Measurements from ENCODE around the gene WNT11. TPM values are rescaled to one million over a fixed set of nuclear protein-coding genes. Genes with fewer than 3 reads are reported as not detected.
"Not testable (repeated sequence)": the region's sequence is repeated elsewhere in the genome, so short reads cannot be mapped to it uniquely, and the experiment has no call there.

Gene WNT11
- total RNA-seq, 2 experiments from 2014 or later: not detected

DNA sequence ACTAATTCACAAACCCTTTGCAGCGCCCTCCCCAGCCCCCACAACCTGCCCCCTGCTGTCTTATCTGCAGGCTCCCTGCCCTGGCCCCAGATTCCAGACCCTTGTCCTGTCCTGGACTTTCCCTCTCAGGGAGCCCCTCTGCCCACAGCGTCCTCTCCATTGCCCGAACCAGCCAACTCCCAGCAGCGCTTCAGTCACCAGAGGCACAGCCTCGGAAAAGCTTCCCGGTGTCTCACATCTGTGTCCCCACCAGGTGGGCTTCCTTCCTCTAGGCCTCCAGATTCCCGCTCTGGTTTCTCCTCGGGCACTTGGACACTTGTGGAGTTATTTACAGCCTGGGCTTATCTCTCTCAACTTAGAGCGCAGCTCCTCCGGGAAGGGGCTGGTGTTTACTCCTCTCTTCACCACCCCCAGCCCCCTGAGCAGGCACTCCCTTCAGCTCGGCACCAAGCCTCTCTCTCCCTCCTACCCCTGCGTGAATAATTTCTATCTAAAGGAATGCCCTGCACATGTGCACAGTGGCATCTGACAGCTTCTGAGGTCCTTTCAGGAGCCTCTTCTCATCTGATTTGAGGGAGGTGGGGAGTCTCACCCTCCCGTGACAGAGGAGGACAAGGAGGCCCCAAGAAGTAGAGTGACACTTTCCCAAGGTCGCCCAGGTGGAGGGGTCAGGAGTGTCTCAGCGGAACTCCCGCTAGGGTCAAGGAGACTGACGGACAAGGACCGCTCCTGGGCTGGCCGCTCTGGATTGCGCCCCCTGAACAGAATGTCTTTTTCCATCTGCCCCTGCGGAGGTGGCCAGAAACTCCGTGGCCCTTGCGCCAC, 838 bp downstream of the WNT11 start:
- no peak for DNase-seq
- peaks cover 54% of the 10 kb centered on the region for H3K27me3 Mint-ChIP-seq
- no peak overlapping the region for H3K27ac Mint-ChIP-seq
- peaks cover 15% of the 10 kb centered on the region for H3K4me1 Mint-ChIP-seq
- H3K4me3 Mint-ChIP-seq: peak overlapping the region; percentile 47
- no peaks in the 10 kb centered on the region for H3K36me3 Mint-ChIP-seq
- H3K9me3 Mint-ChIP-seq: no peaks in the 10 kb centered on the region

GRCh38 chr11:76203937-76204336, 2.4 kb downstream of the WNT11 start:
- Mint-ChIP-seq H3K36me3 (no peaks in the 10 kb centered on the region), H3K9me3 (no peaks in the 10 kb centered on the region), H3K4me1 (peaks cover 15% of the 10 kb centered on the region), H3K27ac (no peak overlapping the region), H3K4me3 (no peak overlapping the region), H3K27me3 (peaks cover 48% of the 10 kb centered on the region)
- DNase-seq: no peak

GRCh38 chr11:76203131-76203925, 3.0 kb downstream of the WNT11 start:
- no peaks in the 10 kb centered on the region for H3K36me3 Mint-ChIP-seq
- peaks cover 42% of the 10 kb centered on the region for H3K27me3 Mint-ChIP-seq
- no peak overlapping the region for H3K27ac Mint-ChIP-seq
- peaks cover 15% of the 10 kb centered on the region for H3K4me1 Mint-ChIP-seq
- no peak for DNase-seq
- no peak overlapping the region for H3K4me3 Mint-ChIP-seq
- H3K9me3 Mint-ChIP-seq: no peaks in the 10 kb centered on the region

- H3K4me1 Mint-ChIP-seq: peaks cover 9% of the 10 kb centered on the region
- H3K9me3 Mint-ChIP-seq: no peaks in the 10 kb centered on the region
- no peak overlapping the region for H3K27ac Mint-ChIP-seq
- peaks cover 30% of the 10 kb centered on the region for H3K27me3 Mint-ChIP-seq
- no peak overlapping the region for H3K4me3 Mint-ChIP-seq
- no peaks in the 10 kb centered on the region for H3K36me3 Mint-ChIP-seq
- DNase-seq: no peak
These were observed 4.5 kb downstream of the WNT11 start for GRCh38 chr11:76201672-76202412.

DNA sequence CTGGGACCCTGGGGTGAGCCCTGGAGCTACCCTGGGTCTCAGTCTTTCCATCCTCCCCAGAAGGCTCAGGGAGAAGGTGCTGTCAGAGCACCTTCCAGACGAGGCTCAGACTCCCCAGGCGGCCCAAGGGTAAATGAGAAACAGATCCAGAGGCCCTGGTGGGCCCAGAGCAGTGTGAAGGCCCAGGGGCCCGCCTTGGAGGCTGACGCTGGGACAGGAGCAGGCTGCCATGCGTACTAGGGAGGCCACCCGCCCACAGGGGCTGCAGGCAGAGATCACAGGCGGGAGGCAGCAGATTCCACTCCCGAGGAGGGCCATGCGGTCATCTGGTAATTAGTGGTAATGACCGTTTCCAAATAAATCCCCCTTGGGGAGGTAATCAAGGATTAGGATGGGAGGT, 5.2 kb downstream of the WNT11 start:
- DNase-seq: no peak
- Mint-ChIP-seq H3K36me3 (no peaks in the 10 kb centered on the region), H3K4me3 (no peak overlapping the region), H3K4me1 (peaks cover 6% of the 10 kb centered on the region), H3K27ac (no peak overlapping the region), H3K27me3 (peaks cover 24% of the 10 kb centered on the region), H3K9me3 (no peaks in the 10 kb centered on the region)

- DNase-seq: no peak
- Mint-ChIP-seq H3K4me3 (no peak overlapping the region), H3K36me3 (no peaks in the 10 kb centered on the region), H3K4me1 (no peaks in the 10 kb centered on the region), H3K27me3 (peaks cover 17% of the 10 kb centered on the region), H3K27ac (no peak overlapping the region), H3K9me3 (no peaks in the 10 kb centered on the region)
These were observed 6.0 kb downstream of the WNT11 start for GRCh38 chr11:76200006-76200940.

GRCh38 chr11:76198691-76199090, 7.6 kb downstream of the WNT11 start:
- not testable (repeated sequence) for H3K27me3 Mint-ChIP-seq, H3K27ac Mint-ChIP-seq, H3K9me3 Mint-ChIP-seq, H3K4me3 Mint-ChIP-seq, H3K4me1 Mint-ChIP-seq, H3K36me3 Mint-ChIP-seq, DNase-seq

DNA sequence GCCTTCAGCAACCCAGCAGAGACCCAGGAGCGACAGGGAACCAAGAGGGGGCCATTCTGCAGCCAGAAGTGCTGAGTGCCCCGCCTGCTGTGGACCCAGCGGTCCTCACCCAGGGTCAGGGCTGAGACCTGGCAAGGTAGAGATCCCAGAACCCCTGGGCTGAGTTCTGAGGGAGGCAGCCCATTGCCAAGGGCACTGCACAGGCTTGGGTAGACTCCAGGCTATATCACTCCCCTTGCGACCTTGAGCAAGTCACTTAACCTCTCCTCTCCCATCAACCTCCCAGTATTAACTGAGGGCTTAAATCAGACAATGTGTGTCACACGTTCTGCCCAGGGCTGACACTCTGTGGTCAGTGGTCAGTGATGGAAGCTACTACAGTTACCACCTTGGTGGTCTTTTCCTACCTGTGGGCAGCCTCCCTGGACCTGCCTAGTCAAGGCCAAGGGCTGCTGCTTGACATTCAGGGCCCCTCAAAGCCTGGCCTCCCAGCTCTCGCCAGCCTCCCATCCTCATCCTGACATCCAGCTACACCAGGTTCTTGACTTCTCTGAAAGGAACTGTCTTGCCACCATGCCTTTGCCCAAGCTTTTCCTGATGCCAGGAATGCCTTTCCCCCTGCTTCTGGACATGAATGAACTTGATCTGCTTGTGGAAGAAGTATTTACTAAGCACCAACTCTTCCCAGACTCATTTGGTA, 8.2 kb downstream of the WNT11 start:
- H3K9me3 Mint-ChIP-seq: no peaks in the 10 kb centered on the region
- H3K27me3 Mint-ChIP-seq: no peaks in the 10 kb centered on the region
- H3K27ac Mint-ChIP-seq: no peak overlapping the region
- no peaks in the 10 kb centered on the region for H3K4me1 Mint-ChIP-seq
- no peaks in the 10 kb centered on the region for H3K36me3 Mint-ChIP-seq
- no peak for DNase-seq
- H3K4me3 Mint-ChIP-seq: no peak overlapping the region

DNA sequence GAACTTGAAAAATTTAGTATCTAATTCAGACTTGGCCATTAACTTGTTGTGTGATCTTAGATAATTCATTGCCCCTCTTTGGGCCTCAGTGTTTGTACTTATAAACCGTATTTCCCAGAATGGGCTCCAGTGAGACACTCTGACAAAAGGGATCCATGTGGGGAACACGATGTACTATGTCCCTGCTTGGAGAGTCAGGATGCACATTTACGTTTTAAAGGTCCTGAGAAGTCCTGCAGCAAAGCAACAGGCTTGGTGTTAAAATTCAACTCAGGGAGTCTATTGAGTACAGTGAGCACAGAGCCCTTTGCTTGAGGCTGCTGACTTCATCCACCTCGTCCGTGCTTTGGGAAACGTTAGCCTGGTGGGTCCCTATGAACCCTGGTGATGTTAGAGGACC, 9.0 kb downstream of the WNT11 start:
- Mint-ChIP-seq H3K27me3 (no peaks in the 10 kb centered on the region), H3K27ac (no peak overlapping the region), H3K9me3 (no peaks in the 10 kb centered on the region), H3K4me3 (no peak overlapping the region), H3K36me3 (no peaks in the 10 kb centered on the region), H3K4me1 (no peaks in the 10 kb centered on the region)
- no peak for DNase-seq

DNA sequence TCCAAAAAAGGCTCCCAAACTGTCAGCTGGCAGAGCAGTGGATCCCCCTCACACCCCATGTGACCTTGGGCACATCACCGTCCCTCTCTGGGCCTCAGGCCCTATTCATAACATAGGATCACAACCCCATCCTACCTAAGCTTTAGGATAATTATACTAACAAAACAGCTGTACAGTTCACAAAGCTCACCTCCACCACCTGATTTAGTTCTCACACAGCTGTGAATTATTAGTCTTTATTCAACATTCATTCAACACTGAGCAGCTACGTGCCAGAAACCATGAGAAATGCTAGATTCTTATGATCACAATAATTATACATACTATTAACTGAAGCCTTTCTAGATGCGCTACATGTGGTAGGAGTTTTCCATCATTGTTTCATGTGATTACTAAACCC, 9.5 kb downstream of the WNT11 start:
- Mint-ChIP-seq H3K36me3 (no peaks in the 10 kb centered on the region), H3K27ac (no peak overlapping the region), H3K4me1 (no peaks in the 10 kb centered on the region), H3K4me3 (no peak overlapping the region), H3K27me3 (no peaks in the 10 kb centered on the region), H3K9me3 (no peaks in the 10 kb centered on the region)
- no peak for DNase-seq

DNA sequence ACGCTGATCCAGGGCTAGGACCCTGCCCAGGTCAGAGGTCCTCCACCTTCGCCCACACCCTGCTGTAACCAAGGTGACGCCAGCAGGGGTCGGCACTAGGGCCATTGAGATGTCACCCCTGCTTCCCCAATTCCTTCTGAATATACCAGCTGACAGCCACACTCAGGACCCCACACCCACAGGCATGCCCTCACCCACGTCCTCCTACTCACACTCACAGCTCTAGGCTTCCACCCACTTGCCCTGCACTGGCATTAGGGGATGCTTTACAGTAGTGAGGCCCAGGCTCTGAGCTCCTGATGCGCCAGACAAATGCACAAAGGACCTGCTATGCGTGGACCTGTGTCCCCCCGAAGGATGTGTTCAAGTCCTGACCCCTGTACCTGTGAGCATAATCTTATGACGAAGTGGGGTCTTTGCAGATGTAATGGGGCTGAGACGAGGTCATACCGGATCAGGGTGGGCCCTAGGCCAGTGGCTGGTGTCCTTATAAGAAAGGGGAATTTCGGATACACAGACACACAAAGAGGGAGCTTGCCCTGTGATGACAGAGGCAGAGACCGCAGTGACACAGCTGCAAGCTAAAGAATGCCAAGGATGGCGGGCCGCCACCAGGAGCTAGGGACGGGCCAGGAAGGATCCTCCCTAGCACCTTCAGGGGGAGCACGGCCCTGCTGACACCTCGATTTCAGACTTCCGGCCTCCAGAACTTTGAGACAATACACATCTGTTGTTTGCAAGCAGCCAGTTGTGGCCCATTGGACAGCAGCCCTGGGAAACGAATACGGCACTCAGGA, 11.2 kb downstream of the WNT11 start:
- H3K4me1 Mint-ChIP-seq: no peaks in the 10 kb centered on the region
- no peak for DNase-seq
- H3K27ac Mint-ChIP-seq: no peak overlapping the region
- no peaks in the 10 kb centered on the region for H3K36me3 Mint-ChIP-seq
- H3K9me3 Mint-ChIP-seq: no peaks in the 10 kb centered on the region
- H3K27me3 Mint-ChIP-seq: no peaks in the 10 kb centered on the region
- H3K4me3 Mint-ChIP-seq: no peak overlapping the region

- no peak for DNase-seq
- no peaks in the 10 kb centered on the region for H3K27me3 Mint-ChIP-seq
- no peak overlapping the region for H3K27ac Mint-ChIP-seq
- H3K36me3 Mint-ChIP-seq: no peaks in the 10 kb centered on the region
- no peak overlapping the region for H3K4me3 Mint-ChIP-seq
- H3K9me3 Mint-ChIP-seq: no peaks in the 10 kb centered on the region
- H3K4me1 Mint-ChIP-seq: no peaks in the 10 kb centered on the region
These were observed 13.1 kb downstream of the WNT11 start for GRCh38 chr11:76193219-76193618.

GRCh38 chr11:76190376-76190775, 15.9 kb downstream of the WNT11 start:
- H3K4me1 Mint-ChIP-seq: no peaks in the 10 kb centered on the region
- no peaks in the 10 kb centered on the region for H3K9me3 Mint-ChIP-seq
- DNase-seq: no peak
- H3K27ac Mint-ChIP-seq: no peak overlapping the region
- no peak overlapping the region for H3K4me3 Mint-ChIP-seq
- no peaks in the 10 kb centered on the region for H3K27me3 Mint-ChIP-seq
- H3K36me3 Mint-ChIP-seq: no peaks in the 10 kb centered on the region

Data from activated naive CD8-positive, alpha-beta T cell treated with anti-CD3 and anti-CD28 coated beads for 36 hours (primary cell).